Small intestine (tissue), 7 donors: ENCODE results near the gene BUD13. TPM values are rescaled to one million over a fixed set of nuclear protein-coding genes. Genes with fewer than 3 reads are reported as not detected.
"Not testable (repeated sequence)": the region's sequence is repeated elsewhere in the genome, so short reads cannot be mapped to it uniquely, and the experiment has no call there.

Experiments used
- DNase-seq, 2 donors: peaks; one replicate each; pipeline versions ENCODE4 v3.0.0 to v3.0.0-alpha.2; 2013
- FAIRE-seq: peaks from 2 replicates; lab custom pipeline; 2012; peaks lifted over from hg19 to GRCh38; lab: Jason Lieb, UNC
- H3K27ac ChIP-seq, 3 donors: one replicate each; pipeline ENCODE4 v1.5.1; 2013; ENCODE audit warnings: low read length in 2 of 3, mild to moderate bottlenecking in 2 of 3, control low read depth in 1 of 3, inconsistent platforms in 1 of 3, low read depth in 1 of 3, moderate library complexity in 1 of 3
- H3K27me3 ChIP-seq, 3 donors: one replicate each; pipeline ENCODE4 v1.6.1; 2013; ENCODE audit warnings: low read length in 3 of 3, inconsistent platforms in 1 of 3; ENCODE audit not compliant: control insufficient read depth in 3 of 3, insufficient read depth in 3 of 3
- H3K36me3 ChIP-seq, 3 donors: one replicate each; pipeline ENCODE4 v1.6.1; 2013; ENCODE audit warnings: low read length in 3 of 3, inconsistent platforms in 1 of 3, low read depth in 1 of 3, mild to moderate bottlenecking in 1 of 3, moderate library complexity in 1 of 3; ENCODE audit not compliant: control insufficient read depth in 3 of 3, insufficient read depth in 2 of 3
- H3K4me1 ChIP-seq, 3 donors: one replicate each; pipeline ENCODE4 v1.6.1; 2013; ENCODE audit warnings: low read length in 2 of 3, inconsistent platforms in 1 of 3, low read depth in 1 of 3, mild to moderate bottlenecking in 1 of 3, moderate library complexity in 1 of 3; ENCODE audit not compliant: control insufficient read depth in 3 of 3, insufficient read depth in 2 of 3
- H3K4me3 ChIP-seq, 3 donors: one replicate each; pipeline ENCODE4 v1.5.1; 2013; ENCODE audit warnings: low read length in 3 of 3, control low read depth in 1 of 3, inconsistent platforms in 1 of 3, low read depth in 1 of 3, mild to moderate bottlenecking in 1 of 3, moderate library complexity in 1 of 3
- H3K9me3 ChIP-seq, 2 donors: one replicate each; pipeline ENCODE4 v1.6.1; 2013; ENCODE audit warnings: low read depth in 1 of 2, low read length in 1 of 2; ENCODE audit not compliant: control insufficient read depth in 2 of 2, insufficient read depth in 1 of 2
- WGBS, 3 donors: extraction: QIAGEN DNeasy Blood & Tissue Kit; methylation state at CpG; one replicate each; pipeline ENCODE4 v1.1.7; 2013; 5-methylcytosine and 5-hydroxymethylcytosine counted together
- polyA plus RNA-seq, 4 donors: library from polyadenylated mRNA; stranded (reverse) in 3 of 4; unstranded in 1 of 4; fragments of 200-250 nt in 3 of 4; fragments of 120-200 nt in 1 of 4; gene quantifications; one replicate each; pipeline versions ENCODE4 v1.2.1 to v1.2.3, GENCODE V29; 2013
- donor health status: healthy with polysubstance abuse.
- donor health status: control.
- donor health status: control.
- donor health status: Bipolar disorder and iron deficiency.
- donor health status: healthy.

Gene BUD13
- polyA plus RNA-seq, 4 donors: 13.6 to 29.1 (median 20.0) TPM

GRCh38 chr11:116756044-116756443, 16.7 kb downstream of the BUD13 start:
- H3K27ac ChIP-seq, FAIRE-seq, H3K27me3 ChIP-seq, H3K9me3 ChIP-seq, DNase-seq, H3K4me1 ChIP-seq, H3K4me3 ChIP-seq: not testable (repeated sequence)
- 77 to 89% (median 84%) methylated on average over 8 of the region's 8 CpGs for WGBS, 3 donors
- peaks cover 22 to 39% (median 36%) of the 10 kb centered on the region in 3 donors for H3K36me3 ChIP-seq

- Histone ChIP-seq H3K4me3 (no peak overlapping the region), H3K9me3 (no peaks in the 10 kb centered on the region), H3K4me1 (no peaks in the 10 kb centered on the region), H3K36me3 (peaks cover 10 to 40% (median 25%) of the 10 kb centered on the region in 3 donors), H3K27me3 (no peaks in the 10 kb centered on the region), H3K27ac (no peak overlapping the region)
- DNase-seq (no peak), FAIRE-seq (no peak)
- WGBS, 3 donors: 84 to 96% (median 93%) methylated on average over 2 of the region's 2 CpGs
Observed at GRCh38 chr11:116750070-116750718, 22.6 kb downstream of the BUD13 start.

- DNase-seq (no peak), FAIRE-seq (no peak)
- H3K4me3 ChIP-seq: no peak overlapping the region
- no peaks in the 10 kb centered on the region for H3K4me1 ChIP-seq
- no peaks in the 10 kb centered on the region for H3K27me3 ChIP-seq
- H3K27ac ChIP-seq: no peak overlapping the region
- no peaks in the 10 kb centered on the region for H3K9me3 ChIP-seq
- 89 to 94% (median 89%) methylated on average over 6 of the region's 6 CpGs for WGBS, 3 donors
- peaks cover 0 to 10% (median 3%) of the 10 kb centered on the region in 3 donors for H3K36me3 ChIP-seq
Observed at GRCh38 chr11:116742104-116742503, 30.7 kb downstream of the BUD13 start.

- Histone ChIP-seq H3K27me3 (no peaks in the 10 kb centered on the region), H3K4me3 (no peak overlapping the region), H3K9me3 (no peaks in the 10 kb centered on the region), H3K4me1 (no peaks in the 10 kb centered on the region), H3K27ac (no peak overlapping the region), H3K36me3 (no peaks in the 10 kb centered on the region)
- FAIRE-seq (no peak), DNase-seq (no peak)
- 66 to 82% (median 77%) methylated on average over 4 of the region's 4 CpGs for WGBS, 3 donors
Observed at GRCh38 chr11:116740741-116741140, 32.0 kb downstream of the BUD13 start.

GRCh38 chr11:116738975-116739374, 33.8 kb downstream of the BUD13 start:
- Histone ChIP-seq H3K36me3 (no peaks in the 10 kb centered on the region), H3K4me1 (peaks cover 0 to 2% (median 0%) of the 10 kb centered on the region in 3 donors), H3K4me3 (no peak overlapping the region), H3K27ac (no peak overlapping the region), H3K9me3 (peaks cover 0 to 6% of the 10 kb centered on the region in 2 donors), H3K27me3 (no peaks in the 10 kb centered on the region)
- WGBS, 3 donors: 83 to 90% (median 84%) methylated on average over 2 of the region's 2 CpGs
- DNase-seq (no peak), FAIRE-seq (no peak)

- 85 to 92% (median 88%) methylated on average over 3 of the region's 3 CpGs for WGBS, 3 donors
- DNase-seq (no peak), FAIRE-seq (no peak)
- no peak overlapping the region for H3K27ac ChIP-seq
- H3K4me3 ChIP-seq: no peak overlapping the region
- peaks cover 0 to under 1% (median 0%) of the 10 kb centered on the region in 3 donors for H3K27me3 ChIP-seq
- peaks cover 0 to 7% of the 10 kb centered on the region in 2 donors for H3K9me3 ChIP-seq
- no peaks in the 10 kb centered on the region for H3K36me3 ChIP-seq
- H3K4me1 ChIP-seq: peaks cover 0 to 10% (median 0%) of the 10 kb centered on the region in 3 donors
Observed at GRCh38 chr11:116736763-116737162, 36.0 kb downstream of the BUD13 start.

GRCh38 chr11:116733969-116734508, 38.7 kb downstream of the BUD13 start:
- 64 to 66% (median 64%) methylated on average over 11 of the region's 11 CpGs for WGBS, 3 donors
- DNase-seq: peak; percentile 47 to 69
- Histone ChIP-seq H3K27me3 (peaks cover 0 to 9% (median 0%) of the 10 kb centered on the region in 3 donors), H3K9me3 (peaks cover 0 to 7% of the 10 kb centered on the region in 2 donors), H3K27ac (no peak overlapping the region), H3K36me3 (no peaks in the 10 kb centered on the region), H3K4me1 (peaks cover 0 to 10% (median 0%) of the 10 kb centered on the region in 3 donors), H3K4me3 (no peak overlapping the region)
- FAIRE-seq: no peak

GRCh38 chr11:116733043-116733755, 39.6 kb downstream of the BUD13 start:
- FAIRE-seq (no peak), DNase-seq (no peak)
- peaks cover 0 to 7% of the 10 kb centered on the region in 2 donors for H3K9me3 ChIP-seq
- WGBS, 3 donors: 68 to 74% (median 73%) methylated on average over 10 of the region's 10 CpGs
- no peak overlapping the region for H3K4me3 ChIP-seq
- peaks cover 0 to 11% (median 0%) of the 10 kb centered on the region in 3 donors for H3K27me3 ChIP-seq
- no peaks in the 10 kb centered on the region for H3K36me3 ChIP-seq
- H3K27ac ChIP-seq: no peak overlapping the region
- H3K4me1 ChIP-seq: peaks cover 0 to 10% (median 0%) of the 10 kb centered on the region in 3 donors
